Epithelial cell of esophagus (primary cell): ENCODE measurements around the gene NEK4.

Experiments used
- DNase-seq: peaks from one replicate; pipeline ENCODE4 v3.0.0; 2010; ENCODE audit warnings: low read depth
- H3K4me3 ChIP-seq: 2 replicates; pipeline ENCODE4 v1.5.1; 2011; ENCODE audit warnings: mild to moderate bottlenecking, low read length, control low read depth
- CTCF ChIP-seq: IDR thresholded peaks from 2 replicates; pipeline ENCODE4 v1.5.1; 2011; ENCODE audit warnings: low read depth, mild to moderate bottlenecking, low read length, control low read depth, inconsistent platforms; ENCODE audit not compliant: insufficient read depth; ENCODE audit errors: missing control alignments

Gene NEK4

DNA sequence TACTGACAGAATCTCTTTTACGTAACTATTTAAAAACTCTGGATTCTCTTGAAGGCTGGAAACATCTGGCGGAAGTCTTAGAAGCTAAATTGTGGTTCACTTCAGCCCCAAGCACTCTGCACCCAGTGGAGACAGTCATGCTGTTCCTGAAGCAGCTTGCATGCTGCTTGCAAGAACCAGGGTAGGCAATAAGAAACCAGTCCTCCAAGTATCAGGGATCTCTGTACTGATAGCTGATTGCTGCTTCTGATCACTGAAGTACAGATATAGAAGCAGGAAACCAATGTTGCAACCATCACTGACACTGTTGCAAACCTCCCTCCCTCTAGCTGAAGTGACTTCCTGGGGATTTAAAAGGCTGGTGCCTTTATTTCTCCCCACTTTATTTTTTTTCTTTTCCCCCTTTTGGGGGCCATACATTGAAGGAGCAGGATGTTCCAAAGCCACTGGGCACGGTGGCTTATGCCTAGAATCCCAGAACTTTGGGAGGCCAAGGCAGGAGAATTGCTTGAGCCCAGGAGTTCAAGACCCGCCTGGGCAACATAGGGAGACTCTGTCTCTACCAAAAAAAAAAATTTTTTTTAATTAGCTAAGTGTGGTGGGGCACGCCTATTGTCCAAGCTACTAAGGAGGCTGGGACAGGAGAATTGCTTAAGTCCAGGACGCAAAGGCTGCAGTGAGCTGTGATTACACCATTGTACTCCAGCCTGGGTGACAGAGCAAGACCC is 49.6 kb downstream of the NEK4 start:
- H3K4me3 ChIP-seq = no peak overlapping the region
- DNase-seq = no peak
- TF ChIP-seq CTCF = no peak

GRCh38 chr3:52719618-52720017 is 51.1 kb downstream of the NEK4 start:
- TF ChIP-seq CTCF = no peak
- no peak for DNase-seq
- H3K4me3 ChIP-seq = no peak overlapping the region

- no peak overlapping the region for H3K4me3 ChIP-seq
- no peak for TF ChIP-seq CTCF
- no peak for DNase-seq
Measured at GRCh38 chr3:52715714-52716305, 54.9 kb downstream of the NEK4 start.

- DNase-seq = no peak
- no peak overlapping the region for H3K4me3 ChIP-seq
- no peak for TF ChIP-seq CTCF
Measured at GRCh38 chr3:52714335-52715302, 56.1 kb downstream of the NEK4 start.

DNA sequence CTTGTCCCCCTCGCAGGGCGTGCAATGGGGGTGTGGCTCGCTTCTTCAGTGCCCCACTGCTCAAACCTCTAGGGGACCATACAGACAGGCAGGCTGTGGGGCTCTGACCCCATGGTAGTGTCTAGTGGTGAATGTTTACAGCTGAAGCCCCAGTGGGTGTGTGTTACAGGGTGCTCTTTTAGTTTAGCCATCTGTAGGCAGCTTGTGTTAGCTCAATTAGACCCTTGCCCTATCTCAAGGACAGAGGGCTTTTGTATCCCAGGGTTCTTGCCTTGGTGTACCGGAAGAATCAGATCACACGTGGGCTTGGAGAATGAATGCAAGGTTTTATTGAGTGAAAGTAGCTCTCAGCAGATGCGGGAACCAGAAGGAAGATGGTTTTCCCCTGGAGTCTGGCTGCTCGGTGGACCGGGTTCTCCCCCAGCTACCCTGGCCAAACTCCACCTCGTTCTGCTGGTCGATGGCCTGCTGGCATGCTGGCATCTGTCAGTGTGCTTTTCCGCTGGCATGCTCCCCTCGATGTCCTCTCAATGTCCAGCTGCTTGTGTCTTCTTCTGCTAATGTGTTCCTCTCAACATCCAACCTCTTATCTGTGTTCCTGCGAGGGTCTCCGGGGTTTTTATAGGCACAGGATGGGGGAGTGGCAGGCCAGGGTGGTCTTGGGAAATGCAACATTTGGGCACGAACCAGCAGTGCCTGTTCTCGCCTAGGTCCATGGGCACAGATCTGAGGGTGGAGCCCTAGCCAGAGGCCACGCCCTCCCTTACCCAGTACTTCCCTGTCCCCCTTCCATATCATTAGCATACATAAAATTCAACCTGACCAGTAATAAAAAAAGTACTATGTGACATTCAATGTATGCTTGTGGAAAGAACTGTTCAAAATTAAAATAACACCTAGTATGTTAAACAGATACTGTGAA is 58.2 kb downstream of the NEK4 start:
- DNase-seq = no peak
- no peak overlapping the region for H3K4me3 ChIP-seq
- TF ChIP-seq CTCF = no peak

DNA sequence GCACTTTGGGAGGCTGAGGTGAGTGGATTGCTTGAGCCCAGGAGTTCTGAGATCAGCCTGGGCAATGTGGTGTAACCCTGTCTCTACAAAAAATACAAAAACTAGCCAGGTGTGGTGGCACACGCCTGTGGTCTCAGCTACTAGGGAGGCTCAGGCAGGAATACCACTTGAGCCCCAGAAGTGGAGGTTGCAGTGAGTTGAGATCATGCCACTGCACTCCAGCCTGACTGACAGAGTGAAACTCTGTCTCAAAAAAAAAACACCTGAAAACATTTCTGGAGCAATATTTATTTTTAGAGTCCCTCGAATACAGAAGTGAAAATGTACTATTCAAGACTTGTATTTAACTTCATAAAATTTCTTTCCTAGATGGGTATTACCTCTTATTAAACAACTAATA is 60.2 kb downstream of the NEK4 start:
- TF ChIP-seq CTCF = no peak
- no peak overlapping the region for H3K4me3 ChIP-seq
- DNase-seq = no peak
